ENCODE results near the gene RNF144A. TPM values are rescaled to one million over a fixed set of nuclear protein-coding genes. Genes with fewer than 3 reads are reported as not detected.

The RNF144A gene
- total RNA-seq, 1 donor, result 35.0 TPM

GRCh38 chr2:6968319-6969100 lies 51.3 kb downstream of the RNF144A start:
- DNase-seq (ENCODE audit: low read depth in 2 of 3, low spot score in 2 of 3), result peak in 1 of 3 donors; percentile 49

DNA sequence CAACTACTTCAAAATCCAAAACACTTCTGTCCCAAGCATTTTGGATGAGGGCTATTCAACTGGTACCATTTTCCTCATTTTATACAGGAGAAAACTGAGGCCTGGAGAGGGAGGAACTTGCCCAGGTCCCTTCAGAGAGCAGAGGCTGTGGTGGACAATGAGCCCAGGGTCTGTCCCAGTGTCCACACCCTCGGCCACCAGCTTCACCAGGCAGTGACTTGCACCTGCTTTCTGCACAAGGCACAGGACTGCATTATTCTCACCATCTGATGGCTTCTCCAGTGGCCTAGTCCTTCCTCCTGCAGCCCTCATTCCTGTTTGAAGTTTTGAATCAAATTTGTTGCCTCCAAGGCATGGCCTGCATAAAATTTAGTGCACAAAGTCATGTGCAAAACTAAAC lies 53.3 kb downstream of the RNF144A start:
- DNase-seq (ENCODE audit: low read depth in 2 of 3, low spot score in 2 of 3), result no peak

- peak in 1 of 3 donors; percentile 27 for DNase-seq (ENCODE audit: low read depth in 2 of 3, low spot score in 2 of 3)
Measured at GRCh38 chr2:6970976-6971480, 53.8 kb downstream of the RNF144A start.

- DNase-seq (ENCODE audit: low read depth in 2 of 3, low spot score in 2 of 3), result no peak
Measured at GRCh38 chr2:6971502-6971901, 54.3 kb downstream of the RNF144A start.

DNA sequence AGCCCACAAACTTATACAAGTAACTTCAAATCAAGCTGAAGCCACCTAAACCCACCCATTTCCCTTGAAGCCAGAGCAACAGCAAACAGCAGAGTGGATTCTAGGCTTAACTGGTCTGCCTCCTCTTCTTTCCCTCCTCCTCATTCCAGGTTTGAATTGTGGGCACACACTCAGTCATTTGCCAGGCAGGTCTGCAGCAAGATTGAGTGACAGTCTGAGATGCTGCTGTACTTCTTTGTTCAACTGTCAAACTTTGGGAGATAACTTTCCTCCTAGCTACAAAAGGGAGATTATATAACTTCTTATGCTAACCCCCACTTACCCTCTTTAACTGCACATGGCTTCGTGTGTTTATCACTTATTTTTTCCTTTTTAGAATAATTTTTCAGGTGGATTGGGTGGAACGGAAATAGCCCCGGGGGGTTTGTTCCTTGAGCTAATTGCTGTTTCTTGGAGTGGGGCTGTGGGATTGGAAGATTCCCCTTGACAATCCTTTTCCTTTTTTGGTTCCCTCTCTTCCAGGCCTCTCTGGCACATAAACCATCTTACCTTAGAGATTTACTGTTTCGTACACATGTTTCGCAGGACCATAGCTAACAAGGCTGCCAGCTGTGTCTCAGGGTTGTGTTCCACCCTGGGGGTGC lies 55.0 kb downstream of the RNF144A start:
- no peak for DNase-seq (ENCODE audit: low read depth in 2 of 3, low spot score in 2 of 3)

DNA sequence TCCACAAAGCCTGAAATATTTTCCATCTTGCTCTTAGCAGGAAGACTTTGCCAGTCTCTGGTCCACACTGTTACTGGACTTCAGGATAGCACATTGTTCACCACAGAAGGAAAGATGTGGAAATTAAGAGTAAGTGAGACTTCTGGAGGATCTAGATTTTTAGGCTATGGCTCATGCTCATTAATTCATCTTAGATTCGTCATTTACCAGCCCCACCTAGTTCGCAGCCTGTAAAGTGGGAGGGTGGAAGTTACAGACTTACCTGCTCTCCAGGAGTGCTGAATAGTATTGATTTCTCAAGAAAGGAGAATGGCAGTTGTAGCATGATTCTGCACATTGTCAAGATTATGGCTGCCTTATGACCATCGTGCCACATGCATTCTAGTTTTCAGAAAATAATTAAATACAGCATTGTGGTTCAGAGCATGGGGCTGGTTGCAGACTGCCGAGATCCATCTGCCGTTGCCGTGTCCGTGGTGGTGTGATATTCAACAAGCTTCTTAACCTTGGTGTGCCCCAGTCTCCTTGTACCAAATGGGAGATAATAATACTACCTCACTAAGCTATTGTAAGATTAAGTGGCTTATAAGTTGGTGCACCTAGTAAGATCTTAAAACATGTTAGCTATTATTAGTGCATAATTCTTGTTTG lies 56.8 kb downstream of the RNF144A start:
- no peak for DNase-seq (ENCODE audit: low read depth in 2 of 3, low spot score in 2 of 3)

GRCh38 chr2:6975988-6976387 lies 58.8 kb downstream of the RNF144A start:
- DNase-seq (ENCODE audit: low read depth in 2 of 3, low spot score in 2 of 3), result no peak

GRCh38 chr2:6977113-6977741 lies 60.0 kb downstream of the RNF144A start:
- no peak for DNase-seq (ENCODE audit: low read depth in 2 of 3, low spot score in 2 of 3)

GRCh38 chr2:6977786-6978185 lies 60.6 kb downstream of the RNF144A start:
- no peak for DNase-seq (ENCODE audit: low read depth in 2 of 3, low spot score in 2 of 3)

DNA sequence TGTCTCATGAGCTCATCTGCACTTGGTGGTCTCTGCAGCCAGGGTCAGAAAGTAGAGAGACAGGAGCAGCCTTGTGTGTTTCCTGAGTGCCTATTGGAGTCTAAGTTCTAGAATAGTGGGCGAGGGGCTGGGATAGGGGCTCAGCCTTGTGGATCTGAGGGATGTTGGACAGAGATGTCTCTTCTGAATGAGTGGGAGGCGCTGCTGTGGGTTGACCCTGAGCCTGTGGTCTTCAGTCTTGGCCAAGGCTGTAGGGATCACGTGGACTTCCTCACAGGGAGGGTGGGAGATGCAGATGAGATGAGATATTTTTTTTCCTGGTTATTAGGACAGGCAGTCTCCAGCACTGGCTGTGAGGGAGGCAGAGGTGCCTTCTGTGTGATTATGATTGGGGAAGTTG lies 61.8 kb downstream of the RNF144A start:
- no peak for DNase-seq (ENCODE audit: low read depth in 2 of 3, low spot score in 2 of 3)

DNA sequence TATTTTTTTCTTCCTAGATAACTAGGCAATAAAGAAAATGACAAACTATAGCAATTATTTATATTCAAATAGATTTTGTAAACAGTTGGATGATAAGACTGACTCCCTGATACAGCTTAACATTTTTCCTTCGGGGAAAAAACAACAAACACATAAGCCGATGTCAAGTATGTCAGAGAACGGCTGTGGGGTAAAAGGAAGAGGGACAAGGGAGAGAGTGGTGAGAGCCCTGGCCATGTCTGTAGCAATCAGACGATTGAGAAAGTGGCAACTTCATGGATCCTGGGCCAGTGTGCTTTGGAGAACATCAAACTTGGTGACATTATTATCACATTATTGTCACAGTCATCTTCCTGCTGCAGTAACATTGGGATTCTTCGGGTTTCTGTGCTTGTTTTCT lies 65.2 kb downstream of the RNF144A start:
- DNase-seq (ENCODE audit: low read depth in 2 of 3, low spot score in 2 of 3), result no peak

GRCh38 chr2:6982934-6983589 lies 65.8 kb downstream of the RNF144A start:
- no peak for DNase-seq (ENCODE audit: low read depth in 2 of 3, low spot score in 2 of 3)

DNA sequence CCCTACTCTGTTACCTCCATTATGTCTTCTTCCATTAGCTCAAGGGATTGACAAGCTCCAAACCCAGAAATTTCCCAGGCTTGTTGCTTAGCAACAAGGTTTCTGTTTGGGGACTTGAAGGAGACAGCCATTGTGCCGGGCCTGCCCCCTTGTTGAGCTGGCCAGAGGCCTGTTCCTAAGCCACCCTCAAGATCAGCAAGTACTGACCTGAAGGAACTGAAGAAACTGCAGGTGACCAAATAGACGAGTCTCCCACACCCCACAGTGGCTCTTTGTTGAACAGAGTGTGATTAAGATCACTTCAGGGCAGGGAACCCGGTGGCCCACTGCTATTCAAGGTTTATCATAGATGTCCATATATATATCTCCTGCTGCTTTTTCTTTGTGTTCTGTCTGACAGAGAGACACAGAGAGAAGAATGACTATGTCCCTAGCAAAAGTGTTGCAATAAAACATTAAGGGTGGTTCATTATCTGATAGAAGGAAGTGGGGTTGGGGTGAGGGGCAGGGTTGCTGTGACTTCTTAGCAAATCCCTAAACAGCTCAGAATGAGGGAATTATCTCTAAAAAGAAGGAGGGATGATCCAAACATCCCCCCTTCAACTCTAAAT lies 69.2 kb downstream of the RNF144A start:
- no peak for DNase-seq (ENCODE audit: low read depth in 2 of 3, low spot score in 2 of 3)

DNA sequence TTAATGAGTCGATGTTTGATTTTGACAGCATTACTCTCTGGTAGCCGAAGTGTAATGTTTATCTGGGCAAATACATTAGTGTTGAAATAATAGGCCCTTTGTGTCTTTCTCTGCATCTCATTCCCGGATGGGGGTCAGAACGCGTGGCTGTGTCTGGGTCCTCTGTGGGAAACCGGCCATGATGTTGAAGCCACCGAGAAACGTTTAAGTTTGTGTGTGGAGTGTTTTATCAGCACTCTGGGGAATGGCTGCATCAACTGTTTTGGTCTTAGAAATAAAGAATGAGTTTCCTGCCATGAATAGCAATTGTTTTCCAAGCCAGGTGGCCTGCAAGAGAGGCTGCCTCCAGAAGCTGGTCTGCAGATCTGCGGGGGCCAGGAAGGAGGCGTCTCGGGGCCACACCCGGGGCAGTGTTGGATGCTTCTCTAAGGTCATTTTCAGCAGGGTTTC lies 69.7 kb downstream of the RNF144A start:
- no peak for DNase-seq (ENCODE audit: low read depth in 2 of 3, low spot score in 2 of 3)

DNA sequence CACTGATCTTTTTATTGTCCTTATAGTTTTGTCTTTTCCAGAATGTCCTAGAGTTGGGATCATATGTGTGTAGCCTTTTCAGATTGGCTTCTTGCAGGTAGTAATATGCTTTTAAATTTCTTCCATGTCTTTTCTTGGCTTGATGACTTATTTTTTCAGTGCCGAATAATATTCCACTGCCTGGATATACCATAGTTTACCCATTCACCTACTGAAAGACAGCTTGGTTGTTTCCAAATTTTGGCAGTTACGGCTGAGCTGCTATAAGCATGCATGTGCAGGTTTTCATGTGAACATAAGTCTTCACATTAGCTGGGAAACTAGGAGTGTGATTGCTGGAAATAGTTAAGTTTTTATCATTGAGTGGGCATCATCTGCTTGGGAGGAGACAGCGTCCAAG lies 73.7 kb downstream of the RNF144A start:
- DNase-seq (ENCODE audit: low read depth in 2 of 3, low spot score in 2 of 3), result no peak

DNA sequence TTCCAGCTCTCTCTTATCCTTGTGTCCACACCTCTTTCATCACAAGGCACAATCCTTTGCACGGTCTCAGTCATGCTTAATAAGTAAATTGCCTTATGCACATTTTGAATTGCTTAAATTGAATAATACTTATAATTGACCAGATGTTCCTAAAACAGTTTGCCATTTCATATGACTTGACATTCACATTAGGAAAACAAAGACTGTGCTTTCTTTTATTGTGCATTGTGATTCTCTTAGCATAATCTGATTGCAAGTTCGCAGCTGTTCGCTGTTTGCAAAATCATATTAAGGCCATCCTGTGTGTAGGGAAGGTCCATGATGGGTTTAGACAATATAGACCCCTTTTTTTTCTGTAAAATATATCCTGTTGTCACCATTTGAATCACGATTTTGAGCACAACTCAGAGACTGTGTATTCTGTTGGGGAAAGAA lies 75.6 kb downstream of the RNF144A start:
- DNase-seq (ENCODE audit: low read depth in 2 of 3, low spot score in 2 of 3), result no peak

GRCh38 chr2:6993229-6993640 lies 76.0 kb downstream of the RNF144A start:
- no peak for DNase-seq (ENCODE audit: low read depth in 2 of 3, low spot score in 2 of 3)

GRCh38 chr2:6993936-6994335 lies 76.7 kb downstream of the RNF144A start:
- no peak for DNase-seq (ENCODE audit: low read depth in 2 of 3, low spot score in 2 of 3)

DNA sequence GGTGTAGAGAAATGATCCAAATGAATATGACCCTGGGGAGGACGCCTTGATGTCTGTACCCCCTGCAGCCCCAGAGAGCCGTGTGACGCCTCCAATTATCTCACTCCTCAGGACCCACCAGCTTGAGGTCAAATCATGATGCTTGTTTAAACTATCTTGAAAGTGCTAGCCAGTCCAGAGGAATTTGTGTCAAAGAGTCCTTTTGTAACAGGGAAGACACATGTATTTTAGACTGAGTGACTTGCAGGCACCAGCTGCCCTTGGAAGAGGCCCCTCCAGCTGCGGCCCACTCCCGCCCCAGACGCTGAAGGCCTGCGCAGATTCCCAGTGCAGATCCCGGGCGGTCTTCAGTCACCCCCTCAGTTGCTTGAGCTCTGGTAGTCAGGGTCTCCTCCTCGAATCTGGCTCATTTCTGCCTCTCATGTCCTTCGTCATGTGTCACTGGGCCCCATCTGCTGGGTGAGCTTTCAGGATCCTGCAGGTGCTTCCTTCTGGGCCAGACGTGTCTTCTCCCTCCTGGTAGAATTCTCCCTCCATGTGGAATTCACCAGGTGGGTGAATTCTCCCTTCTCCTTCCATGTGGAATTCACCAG lies 77.4 kb downstream of the RNF144A start:
- DNase-seq (ENCODE audit: low read depth in 2 of 3, low spot score in 2 of 3), result no peak
